ENCODE measurements around the gene WASF3. TPM values are rescaled to one million over a fixed set of nuclear protein-coding genes. Genes with fewer than 3 reads are reported as not detected.

Gene WASF3
- total and polyA plus RNA-seq, 12 donors: 12.6 to 63.3 (median 37.6) TPM

DNA sequence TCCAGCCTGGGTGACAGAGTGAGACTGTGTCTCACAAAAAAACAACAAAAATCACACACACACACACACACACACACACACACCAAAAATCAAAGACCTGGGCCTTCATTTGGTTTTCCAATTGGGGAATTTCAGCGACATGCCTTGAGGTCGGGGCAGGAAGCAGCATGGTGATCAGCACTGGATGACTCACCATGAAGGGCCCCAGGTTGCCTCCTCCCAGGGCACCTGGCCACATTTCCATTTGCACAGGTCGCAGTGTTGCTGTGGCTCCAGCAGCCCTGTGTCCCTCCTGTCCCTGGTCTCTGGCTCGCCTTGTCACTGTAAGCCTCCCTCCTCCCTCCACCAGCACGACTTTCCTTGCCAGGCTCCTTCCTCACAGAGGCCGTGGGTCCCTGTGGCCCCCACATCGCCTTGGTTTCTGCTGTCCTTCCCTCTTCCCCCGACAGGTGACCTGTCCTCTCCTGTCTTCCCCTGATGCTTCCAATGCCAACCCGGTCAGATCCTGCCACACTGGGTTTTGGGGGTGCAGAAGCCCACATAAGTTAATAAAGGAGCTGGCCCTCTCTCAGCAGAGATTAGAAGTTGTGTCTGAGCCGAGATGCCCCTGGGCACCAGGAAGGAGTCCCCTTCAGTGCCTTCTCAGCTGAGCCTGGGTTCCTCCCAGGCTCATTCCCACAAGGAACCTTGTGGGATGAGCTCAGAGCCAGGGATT lies 136.4 kb downstream of the WASF3 start:
- DNase-seq: no peak
- WGBS, 4 donors: 86 to 91% (median 90%) methylated on average over 10 of the region's 10 CpGs
- no peak overlapping the region for H3K4me3 ChIP-seq
- H3K9me3 ChIP-seq (replicated peaks in 1 of 3): no peaks in the 10 kb centered on the region
- H3K36me3 ChIP-seq (replicated peaks in 1 of 2): no peaks in the 10 kb centered on the region
- no peak for TF ChIP-seq POLR2A (IDR thresholded peaks at IDR 0.05)
- TF ChIP-seq, protein P1, sequence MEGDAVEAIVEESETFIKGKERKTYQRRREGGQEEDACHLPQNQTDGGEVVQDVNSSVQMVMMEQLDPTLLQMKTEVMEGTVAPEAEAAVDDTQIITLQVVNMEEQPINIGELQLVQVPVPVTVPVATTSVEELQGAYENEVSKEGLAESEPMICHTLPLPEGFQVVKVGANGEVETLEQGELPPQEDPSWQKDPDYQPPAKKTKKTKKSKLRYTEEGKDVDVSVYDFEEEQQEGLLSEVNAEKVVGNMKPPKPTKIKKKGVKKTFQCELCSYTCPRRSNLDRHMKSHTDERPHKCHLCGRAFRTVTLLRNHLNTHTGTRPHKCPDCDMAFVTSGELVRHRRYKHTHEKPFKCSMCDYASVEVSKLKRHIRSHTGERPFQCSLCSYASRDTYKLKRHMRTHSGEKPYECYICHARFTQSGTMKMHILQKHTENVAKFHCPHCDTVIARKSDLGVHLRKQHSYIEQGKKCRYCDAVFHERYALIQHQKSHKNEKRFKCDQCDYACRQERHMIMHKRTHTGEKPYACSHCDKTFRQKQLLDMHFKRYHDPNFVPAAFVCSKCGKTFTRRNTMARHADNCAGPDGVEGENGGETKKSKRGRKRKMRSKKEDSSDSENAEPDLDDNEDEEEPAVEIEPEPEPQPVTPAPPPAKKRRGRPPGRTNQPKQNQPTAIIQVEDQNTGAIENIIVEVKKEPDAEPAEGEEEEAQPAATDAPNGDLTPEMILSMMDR (IDR thresholded peaks at IDR 0.05): no peak
- intact Hi-C loops (cut with DNase I): loop anchor here in 1 of 2 donors (10.0 kb wide), 1 partner anchor 289 kb away; no protein-coding TSS in a partner anchor
- H3K27me3 ChIP-seq: no peaks in the 10 kb centered on the region
- no peak overlapping the region for H3K27ac ChIP-seq
- H3K4me1 ChIP-seq (replicated peaks in 1 of 2): peaks cover 0 to 4% of the 10 kb centered on the region in 2 donors

DNA sequence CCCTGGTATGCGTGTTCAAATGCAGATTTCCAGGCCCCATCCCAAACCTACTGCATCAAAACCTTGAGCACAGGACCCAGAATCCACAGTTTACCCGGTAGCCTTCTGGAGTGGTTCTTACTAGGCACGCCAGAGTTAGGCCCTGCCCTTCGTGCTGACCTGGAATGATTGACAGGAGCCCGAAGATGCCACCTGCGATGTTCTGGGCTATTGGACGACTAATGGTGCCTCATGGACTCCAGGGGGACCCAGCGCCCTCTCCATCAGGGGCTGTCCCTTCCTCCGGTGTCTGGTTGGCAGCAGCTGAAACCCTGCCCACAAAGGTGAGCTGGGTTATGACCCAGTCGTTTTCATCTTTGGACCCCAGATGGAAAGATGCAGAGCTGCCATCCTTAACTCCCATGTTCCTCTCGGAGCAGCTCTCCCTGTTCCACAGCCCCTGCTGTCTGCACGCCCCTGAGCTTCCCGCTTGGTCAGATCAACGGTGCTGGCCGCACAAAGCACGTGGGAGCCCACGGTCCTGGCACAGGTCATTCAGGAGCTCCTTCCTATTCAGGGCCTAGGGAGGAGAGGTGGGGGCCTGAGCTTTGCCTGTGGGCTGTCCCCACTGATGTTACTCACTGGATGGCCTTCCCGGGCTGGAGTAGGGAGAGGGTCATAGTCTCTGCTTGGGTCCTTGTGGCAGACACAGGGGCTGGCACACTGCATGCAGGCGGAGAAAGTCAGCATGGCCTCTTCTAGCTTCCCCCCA lies 137.3 kb downstream of the WASF3 start:
- WGBS, 4 donors: 83 to 90% (median 86%) methylated on average over 8 to 19 of the region's 19 CpGs
- no peaks in the 10 kb centered on the region for H3K27me3 ChIP-seq
- no peaks in the 10 kb centered on the region for H3K9me3 ChIP-seq (replicated peaks in 1 of 3)
- no peak for TF ChIP-seq POLR2A (IDR thresholded peaks at IDR 0.05)
- TF ChIP-seq, protein P1 (IDR thresholded peaks at IDR 0.05): no peak
- H3K4me1 ChIP-seq (replicated peaks in 1 of 2): peaks cover 0 to 4% of the 10 kb centered on the region in 2 donors
- no peaks in the 10 kb centered on the region for H3K36me3 ChIP-seq (replicated peaks in 1 of 2)
- DNase-seq: no peak
- intact Hi-C loops (cut with DNase I): loop anchor here (5.0 to 10.0 kb wide), 3 partner anchors 197 to 512 kb away; no protein-coding TSS in a partner anchor
- H3K4me3 ChIP-seq: no peak overlapping the region
- no peak overlapping the region for H3K27ac ChIP-seq

DNA sequence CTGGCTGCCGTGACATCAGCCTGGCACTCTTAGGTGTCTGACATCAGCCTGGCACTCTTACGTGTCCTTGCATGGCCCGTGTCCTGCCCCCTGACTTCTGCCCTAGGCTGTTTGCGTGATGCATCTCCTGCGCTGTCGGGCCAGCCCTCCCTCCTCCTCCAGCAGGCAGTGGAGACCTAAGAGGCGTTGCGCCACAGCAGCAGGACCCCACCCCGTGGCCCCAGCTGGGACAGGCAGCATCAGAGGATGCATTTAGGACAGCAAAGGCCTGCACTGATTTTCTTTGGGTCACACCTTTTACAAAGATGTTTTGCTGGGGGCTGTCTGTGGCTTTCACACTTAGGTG lies 137.8 kb downstream of the WASF3 start:
- intact Hi-C loops (cut with DNase I): loop anchor here (5.0 to 10.0 kb wide), 3 partner anchors 198 to 513 kb away; no protein-coding TSS in a partner anchor
- WGBS, 4 donors: 66 to 82% (median 77%) methylated on average over 1 to 9 of the region's 9 CpGs

DNA sequence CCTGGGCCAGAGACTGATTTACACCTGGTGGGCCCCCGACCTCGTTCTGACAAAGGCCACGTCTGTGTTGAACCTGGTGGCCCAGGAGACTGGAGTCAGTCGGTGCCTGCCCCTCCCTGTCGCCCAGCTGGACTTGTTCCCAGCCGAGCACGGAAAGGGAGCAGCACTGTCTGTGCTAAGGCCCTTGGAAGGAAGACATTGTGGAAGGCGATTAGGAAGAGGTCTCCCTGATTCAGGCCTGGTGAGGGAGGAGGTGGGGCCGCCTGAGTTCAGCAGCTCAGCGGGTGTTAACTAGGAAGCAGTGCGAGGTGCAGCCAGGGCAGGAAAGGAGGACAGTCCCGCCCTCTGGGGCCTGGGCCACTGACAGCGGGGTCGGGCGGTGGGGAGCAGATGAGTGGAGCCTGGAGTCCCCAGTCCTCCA lies 138.4 kb downstream of the WASF3 start:
- 59 to 73% (median 65%) methylated on average over 15 of the region's 15 CpGs for WGBS, 4 donors
- Histone ChIP-seq H3K4me1 (replicated peaks in 1 of 2) (peaks cover 0 to 4% of the 10 kb centered on the region in 2 donors), H3K9me3 (replicated peaks in 1 of 3) (no peaks in the 10 kb centered on the region), H3K36me3 (replicated peaks in 1 of 2) (no peaks in the 10 kb centered on the region), H3K4me3 (no peak overlapping the region), H3K27me3 (no peaks in the 10 kb centered on the region), H3K27ac (no peak overlapping the region)
- no peak for TF ChIP-seq POLR2A (IDR thresholded peaks at IDR 0.05)
- TF ChIP-seq, protein P1 (IDR thresholded peaks at IDR 0.05): no peak
- intact Hi-C loops (cut with DNase I): loop anchor here (5.0 to 10.0 kb wide), 3 partner anchors 199 to 514 kb away; no protein-coding TSS in a partner anchor
- no peak for DNase-seq

More for the DNA sequence above, 137.8 kb downstream of the WASF3 start:
- Histone ChIP-seq H3K4me1 (replicated peaks in 1 of 2) (peaks cover 0 to 4% of the 10 kb centered on the region in 2 donors), H3K9me3 (replicated peaks in 1 of 3) (no peaks in the 10 kb centered on the region), H3K36me3 (replicated peaks in 1 of 2) (no peaks in the 10 kb centered on the region), H3K27me3 (no peaks in the 10 kb centered on the region), H3K27ac (no peak overlapping the region), H3K4me3 (no peak overlapping the region)
- no peak for DNase-seq
- no peak for TF ChIP-seq POLR2A (IDR thresholded peaks at IDR 0.05)
